Colonic mucosa (tissue), 4 donors: ENCODE measurements around the gene SLC16A7. TPM values are rescaled to one million over a fixed set of nuclear protein-coding genes. Genes with fewer than 3 reads are reported as not detected.

Experiments used
- DNase-seq: peaks from one replicate; pipeline ENCODE4 v3.0.0-alpha.2; 2020
- H3K27ac ChIP-seq: fragments of 200-600 bp; one replicate; pipeline ENCODE4 v1.8.0; 2021
- H3K27me3 ChIP-seq: fragments of 200-600 bp; one replicate; pipeline ENCODE4 v1.8.0; 2021
- H3K36me3 ChIP-seq: fragments of 200-600 bp; one replicate; pipeline ENCODE4 v1.8.0; 2021
- H3K4me1 ChIP-seq: fragments of 200-600 bp; one replicate; pipeline ENCODE4 v1.8.0; 2021; ENCODE audit warnings: mild to moderate bottlenecking
- H3K4me3 ChIP-seq: fragments of 200-600 bp; one replicate; pipeline ENCODE4 v1.8.0; 2021
- H3K9ac ChIP-seq, 2 donors: one replicate each; pipeline ENCODE4 v1.7.0; 2013; ENCODE audit warnings: control low read depth in 2 of 2, low read depth in 2 of 2, low read length in 2 of 2
- H3K9me3 ChIP-seq: fragments of 200-600 bp; one replicate; pipeline ENCODE4 v1.8.0; 2021
- CTCF ChIP-seq: fragments of 200-600 bp; IDR thresholded peaks from one replicate; pipeline ENCODE4 v1.8.0; 2022; ENCODE audit warnings: antibody characterized with exemption, mild to moderate bottlenecking
- intact Hi-C: fragments of 100-400 bp; cut with DNase I; formaldehyde crosslinking; loops from one replicate; pipeline ENCODE4 v1.14.1; 2022
- total RNA-seq, 2 donors: library from RNA; stranded (reverse); fragmentation: NEBNext Ultra II Directional in 1 of 2; extraction: Animal tissue kit (Norgen Biotek cat#: 25700) in 1 of 2; gene quantifications; one replicate each; pipeline ENCODE4 v1.2.1, GENCODE V29; 2021
- donor health status: healthy.
- donor health status: DM: no; HTN: no; CAD: no.
- donor health status: DM: no; HTN: no; CAD: no.

SLC16A7 gene
- total RNA-seq, 2 donors from 2014 or later = 4.4 to 9.5 TPM

- Histone ChIP-seq H3K4me3 (no peak overlapping the region), H3K4me1 (no peaks in the 10 kb centered on the region), H3K27ac (no peak overlapping the region), H3K9me3 (no peaks in the 10 kb centered on the region), H3K36me3 (no peaks in the 10 kb centered on the region), H3K27me3 (no peaks in the 10 kb centered on the region), H3K9ac (no peak overlapping the region)
- no peak for TF ChIP-seq CTCF
- no peak for DNase-seq
- intact Hi-C loops = no loop called here
Measured at GRCh38 chr12:59645242-59645641, 49.4 kb downstream of the SLC16A7 start.

DNA sequence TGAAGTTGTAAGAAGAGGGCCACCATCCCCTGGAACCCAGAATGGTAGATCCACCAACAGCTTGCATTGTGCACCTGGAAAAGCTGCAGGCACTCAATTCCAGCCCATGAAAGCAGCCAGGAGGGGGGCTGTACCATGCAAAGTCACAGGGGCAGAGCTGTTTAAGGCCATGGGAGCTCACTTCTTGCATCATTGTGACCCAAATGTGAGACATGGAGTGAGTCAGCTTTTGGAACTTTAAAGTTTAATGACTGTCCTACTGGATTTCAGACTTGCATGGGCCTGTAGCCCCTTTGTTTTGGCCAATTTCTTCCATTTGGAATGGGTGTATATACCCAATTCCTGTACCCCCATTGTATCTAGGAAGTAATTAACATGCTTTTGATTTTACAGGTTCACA lies 50.8 kb downstream of the SLC16A7 start:
- intact Hi-C loops = no loop called here
- Histone ChIP-seq H3K4me3 (no peak overlapping the region), H3K9me3 (no peaks in the 10 kb centered on the region), H3K4me1 (no peaks in the 10 kb centered on the region), H3K27ac (no peak overlapping the region), H3K9ac (no peak overlapping the region), H3K36me3 (no peaks in the 10 kb centered on the region), H3K27me3 (no peaks in the 10 kb centered on the region)
- TF ChIP-seq CTCF = no peak
- no peak for DNase-seq

DNA sequence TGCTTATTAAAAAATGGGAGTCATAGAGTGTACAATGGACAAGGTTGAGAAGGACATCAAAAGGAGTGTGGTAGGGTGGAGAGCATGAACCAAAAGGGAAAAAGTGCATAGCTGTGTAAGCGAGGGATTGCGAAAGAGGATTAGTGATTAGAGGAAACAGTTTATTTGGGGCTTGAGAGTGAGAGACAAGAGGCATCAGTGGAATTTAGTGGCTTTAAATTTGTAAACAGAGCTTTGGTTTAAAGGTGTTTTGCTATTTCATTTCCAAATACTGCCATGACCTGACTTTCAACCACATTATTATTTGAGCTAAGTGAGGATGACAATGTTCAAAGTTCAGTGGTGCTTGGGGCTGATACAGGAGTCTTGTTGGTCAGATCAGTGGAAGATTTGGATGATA lies 53.4 kb downstream of the SLC16A7 start:
- H3K27me3 ChIP-seq = no peaks in the 10 kb centered on the region
- TF ChIP-seq CTCF = no peak
- no peaks in the 10 kb centered on the region for H3K9me3 ChIP-seq
- H3K4me1 ChIP-seq = no peaks in the 10 kb centered on the region
- no peak for DNase-seq
- no peak overlapping the region for H3K9ac ChIP-seq
- H3K36me3 ChIP-seq = no peaks in the 10 kb centered on the region
- no peak overlapping the region for H3K27ac ChIP-seq
- intact Hi-C loops = no loop called here
- H3K4me3 ChIP-seq = no peak overlapping the region

DNA sequence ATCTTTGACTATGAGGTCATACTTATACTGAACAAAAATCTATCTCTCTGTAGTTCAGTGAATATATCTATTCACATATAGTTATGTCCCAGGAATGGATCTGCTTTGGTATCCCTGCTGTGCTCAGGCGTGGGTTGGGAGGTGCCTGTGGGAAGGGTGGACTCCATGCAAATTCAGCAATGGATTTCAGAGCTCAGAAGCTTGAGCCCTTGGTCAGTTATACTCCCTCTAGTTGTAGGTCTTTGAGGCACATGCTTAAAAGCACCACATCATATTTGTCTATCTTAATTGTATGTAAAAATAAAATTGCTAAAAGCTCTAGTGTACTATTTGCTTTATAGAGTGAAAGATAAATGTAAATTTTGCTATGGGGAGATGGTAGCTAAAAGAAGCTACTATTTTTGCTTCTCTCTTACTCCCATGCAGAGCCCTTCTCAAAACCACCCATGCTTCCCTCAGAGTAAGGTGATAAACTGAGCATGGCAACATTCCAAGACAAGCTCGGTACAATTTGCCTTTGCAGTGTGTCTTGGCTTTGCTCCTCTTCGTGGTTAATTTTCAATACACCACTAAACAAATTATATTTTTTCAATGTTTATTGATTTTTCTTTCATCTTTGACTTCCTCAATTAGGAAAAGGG lies 54.9 kb downstream of the SLC16A7 start:
- Histone ChIP-seq H3K4me3 (no peak overlapping the region), H3K27ac (no peak overlapping the region), H3K4me1 (no peaks in the 10 kb centered on the region), H3K36me3 (no peaks in the 10 kb centered on the region), H3K9me3 (no peaks in the 10 kb centered on the region), H3K27me3 (no peaks in the 10 kb centered on the region), H3K9ac (no peak overlapping the region)
- no peak for TF ChIP-seq CTCF
- intact Hi-C loops = no loop called here
- DNase-seq = no peak

DNA sequence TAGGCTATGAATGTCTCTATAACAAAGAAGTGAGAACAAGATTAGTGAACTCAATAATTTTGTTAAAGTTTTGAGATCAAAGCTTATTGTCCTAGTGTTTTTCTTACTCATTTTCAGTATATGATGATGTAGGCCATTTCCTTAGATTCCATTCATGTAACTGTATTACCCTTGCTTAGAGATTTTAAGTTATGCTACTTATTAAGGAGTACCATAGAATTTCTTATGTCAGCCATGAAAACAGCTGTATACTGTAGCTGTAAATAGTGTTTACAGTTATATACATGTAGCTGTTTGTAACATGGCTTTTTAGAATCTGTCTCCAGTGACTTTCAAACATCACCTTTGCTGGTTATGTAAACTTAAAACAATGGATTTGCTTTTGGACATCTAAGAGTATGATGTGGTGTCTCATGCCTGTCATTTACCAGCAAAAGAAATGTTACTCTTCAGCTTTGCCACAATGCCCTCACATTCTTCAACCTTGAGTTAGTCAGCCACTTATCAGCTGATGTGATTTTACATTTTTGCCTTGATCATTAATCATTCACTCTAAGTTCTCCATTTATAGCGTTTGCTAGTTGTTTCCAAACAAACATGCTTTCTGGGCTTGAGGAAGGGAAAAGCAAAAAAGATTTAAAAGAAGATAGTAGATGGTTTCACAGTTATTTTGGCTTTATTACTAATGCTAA lies 55.5 kb downstream of the SLC16A7 start:
- intact Hi-C loops = no loop called here
- Histone ChIP-seq H3K27me3 (no peaks in the 10 kb centered on the region), H3K36me3 (no peaks in the 10 kb centered on the region), H3K9ac (no peak overlapping the region), H3K9me3 (no peaks in the 10 kb centered on the region), H3K27ac (no peak overlapping the region), H3K4me3 (no peak overlapping the region), H3K4me1 (no peaks in the 10 kb centered on the region)
- no peak for DNase-seq
- no peak for TF ChIP-seq CTCF
